SW480 (cell line): ENCODE results near the gene PARD6B.
"Not testable (repeated sequence)": the region's sequence is repeated elsewhere in the genome, so short reads cannot be mapped to it uniquely, and the experiment has no call there.

Experiments used
- DNase-seq: peaks from one replicate; pipeline ENCODE4 v3.0.0-alpha.2; 2016; ENCODE audit warnings: low spot score

PARD6B gene

GRCh38 chr20:50703651-50704438 is 27.5 kb upstream of the PARD6B start:
- not testable (repeated sequence) for DNase-seq

- DNase-seq: no peak
Measured at GRCh38 chr20:50704514-50704913, 26.9 kb upstream of the PARD6B start.

DNA sequence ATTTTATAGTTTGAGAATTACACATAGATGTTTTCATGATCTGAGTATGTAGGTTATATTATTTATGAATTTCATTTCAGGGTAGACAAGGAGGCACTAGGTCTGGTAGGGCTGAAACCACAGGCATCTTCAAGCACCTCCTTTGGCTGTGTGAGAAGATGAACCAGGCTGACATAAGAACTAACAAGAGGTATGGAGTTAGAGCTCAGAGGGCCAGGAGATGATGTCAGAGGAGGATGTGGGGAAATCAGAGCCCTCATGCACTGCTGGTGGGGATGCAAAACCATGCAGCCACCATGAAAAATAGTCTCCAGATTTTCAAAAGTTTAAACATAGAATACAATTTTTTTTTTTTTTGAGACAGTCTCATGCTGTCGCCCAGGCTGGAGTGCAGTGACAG is 26.4 kb upstream of the PARD6B start:
- DNase-seq: no peak

DNA sequence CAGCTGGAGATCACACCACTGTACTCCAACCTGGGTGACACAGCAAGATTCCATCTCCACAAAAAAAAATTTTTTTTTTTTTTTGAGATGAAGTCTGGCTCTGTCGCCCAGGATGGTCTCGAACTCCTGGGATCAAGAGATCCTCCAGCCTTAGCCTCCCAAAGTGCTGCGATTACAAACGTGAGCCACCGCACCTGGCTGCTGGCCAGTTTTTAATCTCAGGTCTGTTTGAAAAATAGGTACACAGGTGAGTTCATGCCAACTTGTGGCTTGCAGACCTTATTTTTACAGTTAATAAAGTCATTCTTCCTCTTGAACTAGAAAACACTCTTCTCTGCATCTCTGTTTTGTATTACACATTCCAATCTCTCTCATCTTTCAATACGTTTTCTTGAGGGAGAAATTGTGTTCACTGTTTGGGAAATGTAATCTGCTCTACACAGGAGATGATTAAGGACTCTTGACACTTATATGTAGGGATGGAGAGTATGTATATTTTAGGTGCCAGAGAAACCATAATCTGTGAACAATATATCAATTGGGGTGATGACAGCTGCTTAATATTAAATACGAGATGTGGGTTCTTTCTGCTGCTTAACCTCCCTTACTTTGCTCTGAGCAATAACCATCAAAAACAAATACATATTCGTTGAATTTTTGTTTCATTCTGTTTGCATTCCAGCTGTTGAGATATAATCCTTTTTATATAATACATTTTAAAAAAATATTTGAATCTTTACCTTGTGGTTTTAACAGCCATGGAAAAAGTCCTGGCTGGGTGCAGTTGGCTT is 22.3 kb upstream of the PARD6B start:
- no peak for DNase-seq

- DNase-seq: no peak
Measured at GRCh38 chr20:50709636-50709973, 21.8 kb upstream of the PARD6B start.

DNA sequence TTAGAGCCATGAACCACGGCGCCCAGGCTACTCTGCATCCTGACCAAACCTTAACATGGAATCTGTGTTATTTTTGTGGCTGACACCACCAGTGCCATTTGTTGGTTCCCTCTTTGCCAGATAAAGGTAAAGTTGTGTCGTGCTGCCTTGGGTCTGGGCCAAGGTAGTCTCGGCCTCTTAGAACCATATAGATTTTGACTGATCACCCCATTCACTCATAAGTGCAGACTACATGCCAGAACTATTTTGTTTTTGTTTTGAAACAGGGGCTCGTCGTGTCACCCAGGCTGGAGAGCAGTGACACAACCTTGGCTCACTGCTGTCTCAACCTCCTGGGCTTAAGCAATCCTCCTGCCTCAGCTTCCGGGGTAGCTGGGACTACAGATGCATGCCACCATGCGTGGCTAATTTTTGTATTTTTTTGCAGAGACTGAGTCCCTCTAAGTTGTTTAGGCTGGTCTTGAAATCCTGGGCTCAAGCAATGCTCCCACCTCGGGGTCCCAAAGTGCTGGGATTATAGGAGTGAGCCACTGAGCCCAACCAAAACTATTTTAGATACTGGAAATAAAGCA is 20.8 kb upstream of the PARD6B start:
- no peak for DNase-seq

DNA sequence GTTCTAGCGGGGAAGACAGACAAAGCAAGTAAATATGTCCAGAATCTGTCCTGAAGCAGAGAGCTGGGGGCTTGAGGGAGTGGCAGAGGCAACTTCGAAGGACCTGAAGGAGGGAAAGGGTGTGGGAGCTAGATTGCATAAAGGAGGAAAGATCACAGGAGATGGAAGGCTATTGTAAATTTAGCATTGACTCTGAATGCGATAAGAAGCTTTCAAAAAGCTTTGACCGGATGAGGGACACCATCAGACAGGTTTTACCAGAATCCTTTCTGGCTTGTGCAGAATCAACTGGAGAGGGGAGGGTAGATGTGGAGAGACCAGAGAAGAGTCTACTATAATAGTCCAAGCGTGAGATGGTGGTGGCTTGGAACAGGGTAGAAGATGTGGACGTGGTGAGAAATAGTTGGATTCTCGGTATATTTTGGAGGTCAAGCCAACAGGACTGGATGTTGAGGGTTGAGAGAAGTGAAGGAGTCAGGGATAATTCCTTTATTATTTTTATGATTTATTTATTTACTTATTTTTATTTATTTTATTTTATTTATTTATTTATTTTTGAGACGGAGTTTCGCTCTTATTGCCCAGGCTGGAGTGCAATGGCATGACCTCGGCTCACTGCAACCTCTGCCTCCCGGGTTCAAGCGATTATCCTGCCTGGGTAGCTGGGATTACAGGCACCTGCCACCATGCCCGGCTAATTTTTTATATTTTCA is 20.1 kb upstream of the PARD6B start:
- no peak for DNase-seq

DNA sequence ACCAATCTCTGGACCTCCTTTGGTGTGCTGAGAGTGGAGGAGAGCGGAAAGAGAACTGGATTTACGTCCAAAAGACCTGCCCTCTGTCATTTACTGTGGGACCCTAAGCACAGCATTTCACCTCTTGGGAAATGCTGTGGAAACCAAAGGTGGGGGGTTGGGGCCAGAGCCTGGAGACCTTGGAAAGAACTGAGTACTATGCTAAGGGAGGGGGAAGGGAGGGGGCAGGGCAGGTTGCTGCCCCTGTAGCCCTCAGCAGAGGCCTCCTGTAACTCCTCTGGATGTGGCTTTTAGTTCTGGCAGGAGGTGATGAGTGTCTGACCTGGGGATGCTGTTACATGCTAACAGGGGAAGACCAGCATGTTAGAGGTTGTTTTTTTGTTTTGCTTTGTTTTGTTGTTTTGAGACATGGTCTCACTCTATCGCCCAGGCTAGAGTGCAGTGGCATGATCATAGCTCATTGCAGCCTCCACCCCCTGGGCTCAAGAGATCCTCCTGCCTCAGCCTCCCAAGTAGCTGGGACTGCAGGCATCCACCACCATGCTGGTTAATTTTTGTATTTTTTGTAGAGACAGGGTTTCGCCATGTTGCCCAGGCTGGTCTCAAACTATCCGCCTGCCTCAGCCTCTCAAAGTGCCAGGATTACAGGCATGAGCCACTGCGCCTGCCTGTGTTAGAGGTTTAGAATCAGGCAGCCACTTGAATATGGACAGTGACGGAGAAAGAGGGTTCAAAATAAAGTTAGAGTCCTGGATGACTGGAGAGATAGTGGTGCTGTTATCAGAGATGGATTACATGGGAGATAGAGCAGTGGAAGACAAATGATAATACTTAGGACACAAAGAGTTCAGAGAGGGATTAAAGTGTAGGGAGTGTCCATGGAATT is 18.4 kb upstream of the PARD6B start:
- DNase-seq: no peak

GRCh38 chr20:50713657-50714101 is 17.7 kb upstream of the PARD6B start:
- DNase-seq: no peak

GRCh38 chr20:50714426-50714825 is 17.0 kb upstream of the PARD6B start:
- not testable (repeated sequence) for DNase-seq

- no peak for DNase-seq
Measured at GRCh38 chr20:50715694-50716093, 15.7 kb upstream of the PARD6B start.

DNA sequence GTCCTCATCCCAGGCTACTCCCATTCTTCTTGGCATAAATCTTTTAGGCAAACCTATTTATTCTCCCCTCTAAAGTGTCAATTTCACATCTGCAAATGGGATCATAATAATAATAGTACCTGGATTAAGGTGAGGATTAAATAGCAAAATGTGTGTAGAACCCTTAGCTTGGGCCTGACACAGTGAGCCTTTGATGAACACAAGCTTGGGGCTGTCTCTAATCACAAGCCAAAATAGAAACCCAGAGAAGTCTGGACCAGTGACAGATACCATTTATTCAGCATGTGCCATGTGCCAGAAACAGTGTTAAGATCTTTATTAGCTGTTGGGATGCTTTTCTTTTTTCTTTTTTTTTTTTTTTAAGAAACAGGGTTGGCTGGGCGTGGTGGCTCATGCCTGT is 14.9 kb upstream of the PARD6B start:
- DNase-seq: no peak

DNA sequence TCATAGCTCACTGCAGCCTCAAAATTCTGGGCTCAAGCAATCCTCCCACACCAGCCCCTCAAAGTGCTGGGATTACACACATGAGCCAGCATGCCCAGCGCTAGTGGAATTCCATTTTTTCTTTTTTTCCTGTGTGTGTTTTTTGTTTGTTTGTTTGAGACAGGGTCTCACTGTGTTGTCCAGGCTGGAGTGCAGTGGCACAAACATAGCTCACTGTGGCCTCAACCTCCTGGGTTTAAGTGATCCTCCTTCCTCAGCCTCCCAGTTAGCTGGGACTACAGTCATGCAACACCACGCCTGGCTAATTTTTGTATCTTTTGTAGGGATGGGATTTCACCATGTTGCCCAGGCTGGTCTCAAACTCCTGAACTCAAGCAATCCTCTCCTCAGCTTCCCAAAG is 14.1 kb upstream of the PARD6B start:
- DNase-seq: no peak

DNA sequence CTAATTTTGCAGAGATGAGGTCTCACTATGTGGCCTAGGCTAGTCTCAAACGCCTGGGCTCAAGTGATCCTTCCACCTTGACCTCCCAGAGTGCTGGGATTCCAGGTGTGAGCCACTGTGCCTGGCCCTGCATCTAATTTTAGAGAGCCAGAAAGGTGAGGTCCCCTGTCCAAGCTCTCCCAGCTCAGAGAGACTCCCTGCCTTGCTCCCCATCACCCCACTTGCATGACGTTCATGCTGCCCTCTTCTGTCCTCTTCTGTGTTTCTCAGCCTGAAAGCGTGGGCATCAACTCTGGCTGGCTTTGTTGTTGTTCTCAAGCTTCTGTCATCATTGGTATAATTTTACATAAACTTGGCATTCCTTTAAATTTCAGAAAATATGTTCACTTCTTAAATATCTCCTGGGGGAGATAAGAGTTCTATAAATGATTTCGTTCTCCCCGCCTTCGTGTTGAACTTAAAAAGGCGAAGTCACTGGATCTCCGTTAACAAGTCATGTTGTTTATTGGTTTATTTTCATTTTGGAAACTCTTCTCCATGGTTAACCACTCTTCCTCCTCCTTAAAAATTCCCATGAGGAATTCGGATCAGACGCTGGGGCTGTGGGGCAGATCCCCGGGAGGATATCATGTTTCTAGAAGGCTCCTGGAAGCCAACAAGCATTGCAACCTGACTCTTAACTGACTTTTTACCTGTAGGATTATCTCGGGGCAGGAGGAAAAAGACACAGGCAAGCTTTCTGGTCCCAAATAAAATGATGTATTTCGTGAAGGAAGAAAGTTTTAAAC is 13.2 kb upstream of the PARD6B start:
- DNase-seq: no peak

DNA sequence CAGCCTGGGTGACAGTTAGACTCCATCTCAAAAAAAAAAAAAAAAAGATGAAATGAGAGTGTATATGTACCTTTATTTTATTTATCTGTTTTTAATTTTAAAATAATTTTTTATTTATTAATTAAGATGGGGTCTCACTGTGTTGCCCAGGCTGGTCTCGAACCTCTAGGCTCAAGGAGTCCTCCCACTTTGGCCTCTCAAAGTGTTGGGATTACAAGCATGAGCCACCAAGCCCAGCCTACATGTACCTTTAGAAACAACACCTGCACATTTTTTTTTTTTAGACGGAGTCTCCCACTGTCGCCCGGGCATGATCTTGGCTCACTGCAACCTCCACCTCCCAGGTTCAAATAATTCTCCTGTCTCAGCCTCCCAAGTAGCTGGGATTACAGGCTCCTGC is 12.1 kb upstream of the PARD6B start:
- DNase-seq: no peak

GRCh38 chr20:50720026-50720425 is 11.4 kb upstream of the PARD6B start:
- DNase-seq: no peak

- no peak for DNase-seq
Measured at GRCh38 chr20:50720582-50720981, 10.8 kb upstream of the PARD6B start.

GRCh38 chr20:50721881-50722281 is 9.5 kb upstream of the PARD6B start:
- DNase-seq: no peak

DNA sequence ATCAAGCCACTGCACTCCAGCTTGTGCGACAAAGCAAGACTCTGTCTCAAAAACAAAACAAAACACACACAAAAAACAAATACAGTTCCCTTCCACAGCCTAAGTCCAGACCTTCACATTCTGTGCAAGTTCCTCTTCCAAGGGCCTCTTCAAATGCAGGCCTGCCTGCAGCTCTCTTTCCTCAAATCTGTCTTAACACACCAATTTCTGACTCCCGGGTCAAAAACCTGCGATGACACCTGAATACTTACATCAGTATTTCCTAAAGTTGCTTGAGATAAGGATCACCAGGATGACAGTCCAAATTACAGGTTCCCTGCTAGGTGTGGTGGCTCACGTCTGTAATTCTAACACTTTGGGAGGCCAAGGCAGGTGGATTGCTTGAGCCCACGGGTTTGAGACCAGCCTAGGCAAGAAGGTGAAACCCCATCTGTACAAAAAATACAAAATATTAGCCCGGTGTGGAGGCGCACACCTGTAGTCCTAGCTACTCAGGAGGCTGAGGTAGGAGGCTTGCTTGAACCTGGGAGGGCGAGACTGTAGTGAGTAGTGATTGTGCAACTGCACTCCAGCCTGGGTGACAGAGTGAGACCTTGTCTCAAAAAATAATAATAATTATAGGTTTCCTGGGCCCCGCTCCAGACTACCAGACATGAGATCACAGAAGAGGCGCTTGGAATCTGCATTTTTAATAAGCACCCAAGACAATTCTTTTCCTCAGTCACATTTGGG is 8.8 kb upstream of the PARD6B start:
- no peak for DNase-seq

DNA sequence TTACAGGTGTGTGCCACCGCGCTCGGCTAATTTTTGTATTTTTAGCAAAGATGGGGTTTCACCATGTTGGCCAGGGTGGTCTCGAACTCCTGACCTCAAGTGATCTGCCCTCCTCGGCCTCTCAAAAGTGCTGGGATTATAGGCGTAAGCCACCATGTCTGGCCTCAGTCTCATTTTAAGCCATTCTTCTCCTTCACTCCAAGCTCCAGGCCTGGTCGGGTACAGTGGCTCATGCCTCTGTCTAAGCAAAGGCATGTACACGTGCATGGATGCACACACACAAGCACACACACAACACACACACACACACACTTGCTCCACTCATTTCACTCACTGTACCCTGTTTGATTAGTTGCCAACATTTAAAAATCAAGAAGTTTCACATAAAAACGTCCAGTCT is 7.7 kb upstream of the PARD6B start:
- no peak for DNase-seq
